HFFc6 (cell line): ENCODE measurements around the gene IL23R. TPM values are rescaled to one million over a fixed set of nuclear protein-coding genes. Genes with fewer than 3 reads are reported as not detected.

Experiments used
- DNase-seq: peaks from one replicate; pipeline ENCODE4 v3.0.0-alpha.2; 2018
- H3K27ac Mint-ChIP-seq: 2 replicates; pipeline ENCODE4 v1.8.0; 2020; ENCODE audit warnings: mild to moderate bottlenecking, mixed read lengths
- H3K27me3 Mint-ChIP-seq: 2 replicates; pipeline ENCODE4 v1.8.0; 2021; ENCODE audit warnings: mild to moderate bottlenecking, moderate library complexity, mixed read lengths; ENCODE audit not compliant: insufficient read depth
- H3K36me3 Mint-ChIP-seq: 2 replicates; pipeline ENCODE4 v1.8.0; 2021; ENCODE audit warnings: low read depth, mixed read lengths
- H3K4me1 Mint-ChIP-seq: 2 replicates; pipeline ENCODE4 v1.8.0; 2020; ENCODE audit warnings: low read depth, mixed read lengths
- H3K4me3 Mint-ChIP-seq: 2 replicates; pipeline ENCODE4 v1.8.0; 2020; ENCODE audit warnings: mild to moderate bottlenecking, moderate library complexity, mixed read lengths
- H3K9me3 Mint-ChIP-seq: 2 replicates; pipeline ENCODE4 v1.8.0; 2020; ENCODE audit warnings: mild to moderate bottlenecking, mixed read lengths
- CTCF ChIP-seq: fragments of 200-600 bp; sonication (generic); IDR thresholded peaks from 2 replicates; pipeline ENCODE4 v1.5.0; 2021; ENCODE audit warnings: antibody characterized with exemption, mild to moderate bottlenecking
- total RNA-seq, 6 experiments: library from RNA; stranded (reverse); fragmentation: NEBNext Ultra II Directional; extraction: Animal tissue kit (Norgen Biotek cat#: 25700); gene quantifications; 2 replicates in 1 of 6; 3 replicates in 5 of 6; pipeline ENCODE4 v1.2.3, GENCODE V29; 2021

Gene IL23R
- total RNA-seq, 6 experiments from 2014 or later: not detected

DNA sequence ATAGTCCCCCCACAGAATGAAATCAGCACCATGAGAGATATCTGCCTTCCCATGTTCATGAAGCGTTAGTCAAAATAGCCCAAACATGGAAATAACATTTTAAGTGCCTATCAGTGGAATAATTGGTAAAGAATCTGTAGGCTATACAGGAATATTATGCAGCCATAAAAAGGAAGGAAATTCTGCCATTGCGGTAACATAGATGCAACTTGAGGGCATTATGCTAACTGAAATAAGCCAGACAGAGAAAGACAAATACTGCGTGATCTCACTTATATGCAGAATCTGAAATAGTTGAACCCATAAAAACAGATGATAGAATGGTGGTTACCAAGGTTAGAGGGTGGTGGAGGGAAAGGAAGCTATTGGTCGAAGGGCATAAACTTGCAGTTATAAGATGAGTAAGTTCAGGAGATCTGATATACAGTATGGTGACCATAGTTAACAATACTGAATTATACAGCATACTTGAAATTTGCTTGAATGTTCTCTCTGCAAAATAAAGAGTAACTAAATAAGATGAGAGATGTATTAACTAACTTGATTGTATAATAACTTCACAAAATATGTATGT lies 699 bp upstream of the IL23R start:
- H3K4me3 Mint-ChIP-seq: no peak overlapping the region
- H3K36me3 Mint-ChIP-seq: no peaks in the 10 kb centered on the region
- no peak for TF ChIP-seq CTCF
- peaks cover 17% of the 10 kb centered on the region for H3K4me1 Mint-ChIP-seq
- no peaks in the 10 kb centered on the region for H3K9me3 Mint-ChIP-seq
- peaks cover 4% of the 10 kb centered on the region for H3K27me3 Mint-ChIP-seq
- DNase-seq: no peak
- no peak overlapping the region for H3K27ac Mint-ChIP-seq

GRCh38 chr1:67169496-67169895 lies 3.2 kb downstream of the IL23R start:
- Mint-ChIP-seq H3K27ac (no peak overlapping the region), H3K36me3 (no peaks in the 10 kb centered on the region), H3K27me3 (peaks cover 10% of the 10 kb centered on the region), H3K4me3 (no peak overlapping the region), H3K4me1 (no peaks in the 10 kb centered on the region), H3K9me3 (no peaks in the 10 kb centered on the region)
- TF ChIP-seq CTCF: no peak
- DNase-seq: no peak

DNA sequence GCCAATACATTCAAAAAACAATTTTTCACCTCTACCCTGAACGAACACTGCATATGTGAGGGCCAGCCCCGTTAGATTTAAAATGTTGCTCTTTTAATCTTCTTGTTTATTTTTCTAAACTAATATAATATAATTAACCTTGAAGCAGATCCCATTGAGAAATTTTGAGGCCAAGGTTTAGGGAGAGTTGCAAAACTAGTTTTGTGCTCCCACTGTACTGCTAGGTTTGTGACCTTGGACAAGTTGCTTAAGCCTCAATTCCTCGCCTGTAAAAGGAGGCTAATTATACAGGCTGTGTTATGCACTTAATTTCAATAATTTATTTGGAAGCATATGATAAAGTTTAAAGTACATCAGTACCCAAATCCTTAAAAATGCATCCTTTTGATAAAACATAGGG lies 3.7 kb downstream of the IL23R start:
- Mint-ChIP-seq H3K27me3 (peaks cover 10% of the 10 kb centered on the region), H3K27ac (no peak overlapping the region), H3K9me3 (no peaks in the 10 kb centered on the region), H3K36me3 (no peaks in the 10 kb centered on the region), H3K4me3 (no peak overlapping the region), H3K4me1 (no peaks in the 10 kb centered on the region)
- TF ChIP-seq CTCF: no peak
- DNase-seq: no peak

- peaks cover 17% of the 10 kb centered on the region for H3K27me3 Mint-ChIP-seq
- no peak for TF ChIP-seq CTCF
- H3K4me1 Mint-ChIP-seq: no peaks in the 10 kb centered on the region
- H3K4me3 Mint-ChIP-seq: no peak overlapping the region
- H3K36me3 Mint-ChIP-seq: no peaks in the 10 kb centered on the region
- no peak overlapping the region for H3K27ac Mint-ChIP-seq
- DNase-seq: no peak
- no peaks in the 10 kb centered on the region; the same call in 1 of the 2 replicates for H3K9me3 Mint-ChIP-seq
Observed at GRCh38 chr1:67170751-67171573, 4.7 kb downstream of the IL23R start.

- H3K4me1 Mint-ChIP-seq: no peaks in the 10 kb centered on the region
- no peaks in the 10 kb centered on the region for H3K36me3 Mint-ChIP-seq
- H3K4me3 Mint-ChIP-seq: no peak overlapping the region
- peaks cover 14% of the 10 kb centered on the region for H3K27me3 Mint-ChIP-seq
- DNase-seq: no peak
- no peaks in the 10 kb centered on the region; the same call in 1 of the 2 replicates for H3K9me3 Mint-ChIP-seq
- no peak overlapping the region for H3K27ac Mint-ChIP-seq
- no peak for TF ChIP-seq CTCF
Observed at GRCh38 chr1:67171574-67171955, 5.3 kb downstream of the IL23R start.
